Measurements from ENCODE around the gene LMF1.

Gene LMF1

GRCh38 chr16:804193-805048, 166.4 kb downstream of the LMF1 start:
- TF ChIP-seq TAF1 (IDR thresholded peaks at IDR 0.05; ENCODE audit: borderline replicate concordance, insufficient read depth, low read length) (no peak), FOXP2 (optimal IDR thresholded peaks at IDR 0.05; ENCODE audit: borderline replicate concordance, extremely low read depth, extremely low read length, insufficient read depth) (no peak), REST (IDR thresholded peaks at IDR 0.05; ENCODE audit: insufficient read depth in 1 of 2, low read depth in 2 of 2, low read length in 2 of 2) (no peak), POLR2AphosphoS5 (IDR thresholded peaks at IDR 0.05; ENCODE audit: low read depth, low read length) (no peak), SIN3A (IDR thresholded peaks at IDR 0.05; ENCODE audit: borderline replicate concordance, insufficient read depth, low read length) (no peak)

GRCh38 chr16:803754-804080, 167.1 kb downstream of the LMF1 start:
- TF ChIP-seq FOXP2 (optimal IDR thresholded peaks at IDR 0.05; ENCODE audit: borderline replicate concordance, extremely low read depth, extremely low read length, insufficient read depth) (no peak), POLR2AphosphoS5 (IDR thresholded peaks at IDR 0.05; ENCODE audit: low read depth, low read length) (no peak)

Measured in PFSK-1 (cell line).